Measurements from ENCODE around the gene SEMA3B. TPM values are rescaled to one million over a fixed set of nuclear protein-coding genes. Genes with fewer than 3 reads are reported as not detected.
A peak's percentile ranks its signal among the peaks of the same experiment; 100 is the strongest.
"Not testable (repeated sequence)": the region's sequence is repeated elsewhere in the genome, so short reads cannot be mapped to it uniquely, and the experiment has no call there.

SEMA3B gene
- 22.1 TPM for total RNA-seq
- long read RNA-seq, transcript SEMA3B-213 (18 exons, 2,925 nt), result major isoform, 32 of 113 reads
- long read RNA-seq, transcript SEMA3B-204 (17 exons, 2,755 nt), result minor isoform, 20 of 113 reads
- long read RNA-seq, partial matches to known transcripts, result 16 of 113 reads
- long read RNA-seq, other reads (novel, unspliced or antisense), result 42 of 113 reads

DNA sequence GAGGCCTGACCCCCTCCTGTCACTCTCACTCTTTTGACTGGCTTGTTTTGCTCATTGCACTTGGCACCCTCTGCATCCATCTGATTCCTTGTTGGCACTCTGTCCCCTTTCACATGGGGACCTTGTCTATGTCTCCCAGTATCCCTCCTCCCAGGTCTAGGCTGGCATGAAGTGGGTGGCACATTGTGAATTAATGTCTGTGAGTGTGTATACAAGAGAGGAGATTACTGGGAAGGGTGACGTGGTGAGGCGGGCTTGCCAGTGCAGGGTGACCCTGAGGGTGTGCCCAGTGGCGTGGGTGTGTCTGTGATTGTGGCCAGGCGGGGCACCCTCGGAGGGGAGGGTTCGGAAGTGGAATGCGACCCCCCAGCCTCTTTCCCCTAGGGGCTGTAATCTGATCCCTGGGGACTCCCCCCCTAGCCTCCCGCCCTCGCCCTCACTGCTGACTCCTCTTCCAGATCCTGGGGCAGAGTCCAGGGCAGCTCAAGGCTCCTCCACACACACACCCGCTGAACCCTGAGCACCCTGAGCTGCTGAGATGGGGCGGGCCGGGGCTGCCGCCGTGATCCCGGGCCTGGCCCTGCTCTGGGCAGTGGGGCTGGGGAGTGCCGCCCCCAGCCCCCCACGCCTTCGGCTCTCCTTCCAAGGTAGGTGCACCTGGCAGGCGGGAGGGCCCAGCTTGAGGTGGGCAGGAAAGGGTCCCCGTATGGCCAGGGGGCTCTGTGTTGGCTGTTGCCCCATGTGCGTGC lies at the start of gene SEMA3B:
Gene SEMA3B, plus strand, starts transcription at position 445 of the 749 bp plus-strand sequence. Its CDS starts 94 bp downstream, at position 539.
- no peak for DNase-seq (ENCODE audit: low spot score)

DNA sequence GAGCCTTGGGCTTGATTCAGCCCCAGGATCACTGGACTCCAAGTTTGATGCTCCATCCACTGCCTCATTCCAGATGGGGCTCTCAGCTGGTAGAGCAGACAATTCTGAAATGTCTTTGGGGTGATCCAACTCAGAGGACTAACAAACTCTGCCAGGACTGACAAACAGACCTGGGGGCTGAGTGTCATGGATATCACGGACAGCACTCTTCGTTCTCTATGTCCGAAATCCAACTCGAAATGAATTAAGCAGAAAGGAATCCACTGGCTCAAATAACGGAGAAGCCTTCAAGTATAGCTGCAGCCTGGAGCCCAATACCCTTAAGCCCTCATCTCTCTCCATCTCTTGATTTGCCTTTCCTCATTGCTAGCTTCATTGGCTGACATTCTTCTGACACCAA lies 49.7 kb upstream of the SEMA3B start:
- no peak for DNase-seq (ENCODE audit: low spot score)

DNA sequence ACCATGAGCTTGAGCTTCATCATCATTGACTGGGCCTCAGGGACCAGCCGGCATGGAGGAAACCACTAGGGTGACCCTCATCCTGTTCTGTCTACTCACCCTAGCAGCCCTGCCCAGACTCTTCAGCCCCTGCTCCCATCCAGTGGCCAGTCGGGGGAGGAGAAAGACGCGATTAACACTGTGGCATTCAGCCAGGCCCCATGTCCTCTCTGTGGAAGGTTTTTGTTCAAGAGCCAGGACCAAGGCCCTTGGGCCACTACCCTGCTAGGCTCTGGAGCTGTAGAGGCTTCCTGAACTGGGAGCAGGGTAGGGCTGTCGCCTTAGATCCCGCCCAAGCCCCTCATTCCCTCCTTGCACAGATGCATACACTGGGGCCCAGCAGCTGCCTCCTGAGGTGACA lies 48.8 kb upstream of the SEMA3B start:
- no peak for DNase-seq (ENCODE audit: low spot score)

DNA sequence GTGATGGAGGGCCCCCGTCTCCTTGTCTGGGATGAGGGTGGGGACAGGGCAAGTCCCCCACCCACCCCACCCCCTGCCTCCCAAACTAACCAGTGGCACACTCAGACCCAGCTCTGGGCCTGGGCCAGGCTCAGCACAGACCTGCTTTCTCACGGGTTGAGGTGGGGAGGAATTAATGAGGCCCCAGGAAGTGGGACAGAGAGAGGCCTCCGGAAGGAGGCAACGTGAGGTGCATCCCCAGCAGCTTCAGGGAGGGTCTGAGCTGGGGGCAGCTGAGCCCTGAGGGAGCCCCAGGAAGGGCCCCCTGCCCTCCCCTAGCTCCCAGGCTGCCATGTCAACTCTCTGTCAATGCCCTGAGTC lies 47.9 kb upstream of the SEMA3B start:
- DNase-seq (ENCODE audit: low spot score), result no peak

DNA sequence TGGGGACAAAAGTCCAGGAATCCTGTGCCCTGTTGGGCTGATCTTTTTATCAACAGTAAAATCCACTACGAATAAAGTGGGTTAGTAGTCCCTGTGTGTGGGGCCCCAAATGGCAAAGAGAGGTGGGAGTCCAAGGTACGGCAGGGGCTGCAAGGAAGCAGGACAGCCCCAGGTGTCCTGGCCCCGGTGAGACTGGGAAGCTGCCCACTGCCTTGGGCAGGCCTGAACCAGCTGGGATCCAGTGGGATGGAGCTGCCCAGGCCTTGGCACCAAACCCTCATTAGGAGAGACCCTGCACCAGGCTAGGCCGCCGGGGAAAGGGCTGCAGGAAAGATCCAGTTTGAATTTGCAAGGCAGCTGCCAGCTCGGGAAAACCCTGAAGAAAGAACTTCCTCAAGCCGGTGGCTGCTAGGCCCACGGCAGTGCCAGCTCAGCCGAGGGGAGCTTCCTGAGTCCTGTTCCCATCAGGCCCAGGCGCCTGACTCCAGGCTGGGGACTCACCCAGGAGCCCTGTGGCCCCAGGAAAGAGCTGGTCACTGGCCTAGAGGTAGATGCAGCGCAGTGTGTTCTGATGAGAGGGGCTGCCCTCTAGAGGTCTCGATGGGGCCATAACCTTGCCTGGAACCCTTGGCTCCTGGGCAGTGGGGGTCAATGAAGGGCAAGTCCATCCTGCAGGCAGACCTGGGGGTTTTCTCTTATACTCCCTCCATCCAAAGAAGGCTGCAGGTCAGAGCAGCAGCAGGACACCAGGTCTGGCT lies 47.4 kb upstream of the SEMA3B start:
- no peak for DNase-seq (ENCODE audit: low spot score)

DNA sequence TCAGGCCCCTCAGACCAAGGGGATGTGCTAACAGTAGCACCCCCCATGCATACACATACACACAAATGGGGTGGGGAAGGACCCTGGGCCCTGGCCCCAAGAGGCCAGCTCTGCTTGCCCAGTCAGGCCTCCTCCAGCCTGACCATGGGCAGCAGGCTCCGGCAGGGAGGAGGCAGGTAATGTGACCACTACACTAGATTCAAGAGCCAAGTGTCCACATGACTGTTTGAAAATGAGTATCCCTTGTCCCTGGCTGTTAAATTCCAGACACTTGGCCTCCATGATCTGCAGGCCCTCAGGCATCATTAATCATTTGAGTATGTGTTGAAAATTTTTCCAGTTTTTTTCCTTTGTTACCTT lies 46.8 kb upstream of the SEMA3B start:
- no peak for DNase-seq (ENCODE audit: low spot score)

DNA sequence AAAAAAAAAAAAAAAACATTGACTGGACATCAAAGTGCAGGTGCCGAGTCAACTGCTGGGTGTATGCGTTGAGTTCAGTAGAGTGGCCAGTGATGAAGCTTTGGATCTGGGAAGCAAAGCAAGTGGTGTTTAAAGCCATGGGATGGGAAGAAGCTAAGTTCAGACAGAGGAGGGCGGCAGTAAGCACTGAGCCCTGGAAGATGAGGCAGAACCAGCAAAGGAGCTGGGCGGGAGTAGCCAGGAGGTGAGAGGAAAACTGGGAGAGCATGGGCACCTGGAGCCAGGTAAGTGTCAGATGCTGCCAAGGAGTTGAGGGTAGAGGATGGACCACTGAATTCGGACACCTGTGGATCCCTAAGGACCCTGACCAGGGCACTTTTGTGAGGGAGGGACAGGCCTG lies 44.3 kb upstream of the SEMA3B start:
- DNase-seq (ENCODE audit: low spot score), result no peak

DNA sequence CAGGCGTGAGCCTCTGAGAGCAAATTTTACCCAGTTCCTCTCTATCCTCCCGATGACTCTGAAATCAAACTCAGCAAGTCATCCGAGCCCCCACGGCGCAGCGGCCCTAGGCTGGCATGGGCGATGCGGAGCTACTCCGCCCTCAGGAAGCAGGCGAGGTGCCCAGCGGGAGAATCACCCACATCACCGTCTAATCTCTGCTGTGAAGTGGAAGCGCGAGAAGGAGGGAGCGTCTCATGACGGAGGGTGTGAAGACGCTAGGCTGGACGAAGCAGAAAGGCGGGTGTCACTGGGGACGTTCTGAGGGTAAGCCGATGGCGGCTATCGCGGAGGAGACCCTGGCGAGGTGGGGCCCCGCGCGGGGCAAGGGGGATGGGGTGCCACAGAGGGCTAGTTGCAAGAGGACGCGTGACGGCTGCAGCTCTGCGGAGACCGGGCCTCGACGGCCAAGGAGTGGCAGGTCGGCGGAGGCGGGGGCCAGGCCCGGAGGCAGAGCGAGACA lies 42.0 kb upstream of the SEMA3B start:
- DNase-seq (ENCODE audit: low spot score), result peak; percentile 91

DNA sequence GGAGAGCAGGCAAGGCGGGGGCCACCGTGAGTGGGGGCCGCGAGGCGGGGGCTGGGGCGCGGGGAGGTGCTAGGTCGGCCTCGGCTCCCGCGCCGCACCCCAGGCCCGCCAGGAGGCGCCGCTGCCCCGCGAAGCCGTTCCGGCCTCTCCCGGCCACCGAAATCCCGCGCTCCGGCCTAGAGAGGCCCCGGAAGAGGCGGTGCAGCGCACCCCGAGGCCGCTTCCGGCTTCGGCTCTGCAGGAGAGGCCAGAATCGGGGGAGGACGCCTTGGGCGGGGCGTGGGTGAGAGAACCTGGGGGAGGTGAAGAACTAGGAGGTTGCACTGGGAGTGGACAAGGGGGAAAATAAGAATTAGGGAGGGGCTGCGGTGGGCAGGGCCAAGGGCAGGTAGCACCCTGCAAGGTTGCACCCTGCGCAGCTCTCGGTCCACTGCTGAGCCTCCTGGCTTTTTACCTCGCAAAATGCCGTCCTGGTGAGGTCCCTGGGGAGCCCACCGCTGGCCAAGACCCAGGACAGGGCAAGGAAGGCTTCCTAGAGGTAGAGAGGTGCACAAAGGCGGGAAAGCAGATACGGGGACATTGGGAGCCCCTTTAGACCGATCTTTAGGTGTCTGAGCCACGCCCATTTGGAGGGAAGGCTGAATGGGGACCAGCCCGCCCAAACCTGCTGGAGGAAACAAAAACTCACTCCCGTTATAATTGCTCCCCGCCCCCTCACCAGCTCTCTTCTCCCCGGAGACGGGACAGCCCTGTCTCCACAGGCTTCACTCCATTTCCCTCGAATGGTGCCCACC lies 41.4 kb upstream of the SEMA3B start:
- peak; percentile 97 for DNase-seq (ENCODE audit: low spot score)

DNA sequence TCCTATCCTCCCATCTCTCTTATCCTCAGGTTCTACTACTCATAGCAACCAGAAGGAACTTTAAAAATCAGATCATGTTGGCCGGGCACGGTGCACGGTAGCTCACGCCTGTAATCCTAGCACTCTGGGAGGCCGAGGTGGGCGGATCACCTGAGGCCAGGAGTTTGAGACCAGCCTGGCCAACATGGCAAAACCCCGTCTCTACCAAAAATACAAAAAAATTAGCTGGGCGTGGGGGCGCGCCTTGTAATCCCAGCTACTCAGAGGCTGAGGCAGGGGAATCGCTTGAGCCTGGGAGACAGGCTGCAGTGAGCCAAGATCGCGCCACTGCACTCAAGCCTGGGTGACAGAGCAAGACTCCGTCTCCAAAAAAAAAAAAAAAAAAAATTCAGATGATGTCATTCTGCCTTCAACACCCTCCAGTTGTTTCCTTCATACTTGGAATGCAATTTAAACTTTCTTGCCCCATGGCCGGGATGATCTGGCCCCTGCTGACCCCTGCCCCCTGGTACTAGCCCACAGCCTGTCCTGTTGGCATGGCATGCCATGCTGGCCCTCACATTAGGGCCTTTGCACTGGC lies 40.7 kb upstream of the SEMA3B start:
- DNase-seq (ENCODE audit: low spot score), result not testable (repeated sequence)

DNA sequence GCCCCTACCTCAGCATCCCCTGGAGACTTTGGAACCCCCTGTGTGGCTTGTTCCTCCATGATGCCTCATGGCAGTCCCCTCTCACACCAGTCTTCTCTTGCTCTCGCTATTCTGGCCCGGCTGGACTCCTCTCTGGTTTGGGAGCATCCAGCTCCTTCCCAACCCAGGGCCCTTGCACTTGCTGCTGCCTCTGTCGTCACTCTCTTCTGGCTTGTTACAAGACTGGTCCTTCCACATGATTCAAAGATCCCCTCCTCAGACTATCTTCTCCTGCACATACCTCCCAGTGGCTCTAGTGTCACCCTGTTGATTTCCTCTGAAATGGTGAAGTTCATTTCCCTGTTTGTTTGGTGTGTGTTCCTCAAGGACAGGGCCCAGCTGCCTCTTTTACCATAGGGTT lies 39.5 kb upstream of the SEMA3B start:
- no peak for DNase-seq (ENCODE audit: low spot score)

DNA sequence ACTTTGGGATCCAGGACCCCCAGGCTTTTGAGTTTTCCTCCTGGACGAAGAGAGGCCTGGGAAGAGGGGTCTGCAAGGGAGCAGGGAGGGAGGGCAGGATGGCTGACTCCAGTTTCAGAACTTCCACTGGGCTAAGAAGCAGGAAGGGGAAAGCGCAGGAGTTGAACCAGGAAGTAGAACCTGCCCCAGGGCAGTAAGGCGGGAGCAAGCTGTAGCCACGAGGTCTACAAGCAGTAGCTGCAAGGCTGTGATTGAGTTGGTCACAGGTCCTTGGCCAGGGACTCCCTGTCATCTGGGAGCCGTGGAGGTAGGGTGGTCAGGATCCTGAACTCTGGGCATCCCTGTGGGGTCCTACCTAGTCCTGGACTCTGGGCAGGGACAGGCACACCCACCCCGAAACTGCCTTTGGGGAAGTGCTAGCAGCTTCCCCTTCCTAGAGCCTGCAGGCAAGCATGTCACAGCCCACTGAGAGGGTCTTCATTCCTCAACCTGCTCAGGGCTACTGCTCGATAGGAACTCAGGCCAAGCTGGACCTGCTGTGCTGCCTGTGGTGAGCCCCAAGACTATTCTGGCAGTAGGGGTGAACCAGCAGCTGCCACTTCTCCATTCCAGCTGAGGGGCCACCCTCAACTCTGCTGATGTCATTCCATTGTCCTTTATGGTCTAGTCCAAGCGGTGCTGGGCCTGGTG lies 38.7 kb upstream of the SEMA3B start:
- DNase-seq (ENCODE audit: low spot score), result no peak

DNA sequence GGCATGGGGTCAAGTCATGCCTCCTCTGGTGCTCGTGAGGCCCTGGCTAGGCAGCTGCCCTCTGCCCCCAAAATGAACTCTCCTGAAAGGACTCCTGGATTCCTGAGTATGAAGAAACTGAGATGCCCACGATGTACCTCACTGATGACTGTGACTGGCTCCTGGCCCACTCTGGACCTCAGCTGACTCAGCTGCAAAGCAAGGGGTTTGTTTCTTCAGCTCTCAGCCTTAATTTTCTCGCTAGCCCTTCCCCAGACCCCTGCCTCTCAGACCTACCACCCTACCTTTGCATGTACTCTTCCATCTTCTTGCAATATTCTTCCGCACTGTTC lies 38.2 kb upstream of the SEMA3B start:
- DNase-seq (ENCODE audit: low spot score), result no peak

DNA sequence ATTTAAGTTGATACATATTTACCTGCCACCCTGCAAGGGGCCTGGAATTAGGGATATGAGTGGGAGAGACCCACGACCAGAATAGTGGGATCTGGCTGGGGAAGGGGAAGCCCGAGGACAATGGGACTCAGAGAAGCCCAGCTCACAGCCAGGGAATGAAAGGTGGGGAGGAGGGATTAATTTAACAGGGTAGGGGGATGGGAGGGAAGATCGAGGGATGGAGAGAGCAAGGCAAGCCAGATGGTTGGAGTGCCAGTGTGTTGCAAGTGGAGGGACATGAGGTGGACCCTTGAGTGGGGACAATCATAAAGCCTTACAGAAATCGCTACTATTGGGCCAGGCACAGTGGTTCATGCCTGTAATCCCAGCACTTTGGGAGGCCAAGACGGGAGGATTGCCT lies 37.4 kb upstream of the SEMA3B start:
- no peak for DNase-seq (ENCODE audit: low spot score)

DNA sequence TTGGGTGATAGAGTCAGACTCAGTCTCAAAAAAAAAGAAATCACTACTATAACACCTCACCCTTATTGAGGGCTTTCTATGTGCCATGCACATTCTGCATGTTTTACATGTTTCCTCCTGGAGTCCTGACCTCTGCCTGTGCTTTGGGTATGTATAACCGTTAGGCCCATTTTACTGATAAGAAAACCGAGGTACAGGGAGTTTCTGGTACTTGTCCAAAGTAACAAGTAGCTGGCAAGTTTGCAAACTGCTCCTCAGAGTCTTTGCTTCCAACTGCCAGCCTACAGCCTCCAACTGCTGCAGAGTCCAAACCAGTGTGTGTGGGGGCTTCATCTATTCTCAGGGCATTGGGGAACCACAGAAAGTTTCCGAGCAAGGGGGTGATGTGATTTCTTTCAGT lies 36.6 kb upstream of the SEMA3B start:
- DNase-seq (ENCODE audit: low spot score), result no peak

DNA sequence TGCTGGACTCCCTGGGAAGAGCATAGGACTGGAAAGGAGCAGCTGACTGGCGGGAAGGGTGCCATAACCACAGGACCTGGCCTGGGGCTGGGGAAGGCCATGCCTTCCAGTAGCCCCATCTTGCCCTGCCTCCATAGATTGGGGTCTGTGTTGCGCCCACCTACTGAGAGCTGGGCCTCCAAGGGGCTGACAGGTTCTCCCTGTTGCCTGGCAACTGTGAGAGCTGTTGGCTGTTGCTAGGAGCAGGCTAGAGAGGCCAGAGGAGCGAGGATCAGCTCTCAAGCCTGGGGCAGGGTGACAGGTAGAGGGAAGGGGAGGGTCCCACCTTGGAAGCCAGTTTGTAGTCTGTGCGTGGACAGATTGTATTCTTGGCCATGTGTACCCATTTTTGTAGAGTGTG lies 35.8 kb upstream of the SEMA3B start:
- no peak for DNase-seq (ENCODE audit: low spot score)

DNA sequence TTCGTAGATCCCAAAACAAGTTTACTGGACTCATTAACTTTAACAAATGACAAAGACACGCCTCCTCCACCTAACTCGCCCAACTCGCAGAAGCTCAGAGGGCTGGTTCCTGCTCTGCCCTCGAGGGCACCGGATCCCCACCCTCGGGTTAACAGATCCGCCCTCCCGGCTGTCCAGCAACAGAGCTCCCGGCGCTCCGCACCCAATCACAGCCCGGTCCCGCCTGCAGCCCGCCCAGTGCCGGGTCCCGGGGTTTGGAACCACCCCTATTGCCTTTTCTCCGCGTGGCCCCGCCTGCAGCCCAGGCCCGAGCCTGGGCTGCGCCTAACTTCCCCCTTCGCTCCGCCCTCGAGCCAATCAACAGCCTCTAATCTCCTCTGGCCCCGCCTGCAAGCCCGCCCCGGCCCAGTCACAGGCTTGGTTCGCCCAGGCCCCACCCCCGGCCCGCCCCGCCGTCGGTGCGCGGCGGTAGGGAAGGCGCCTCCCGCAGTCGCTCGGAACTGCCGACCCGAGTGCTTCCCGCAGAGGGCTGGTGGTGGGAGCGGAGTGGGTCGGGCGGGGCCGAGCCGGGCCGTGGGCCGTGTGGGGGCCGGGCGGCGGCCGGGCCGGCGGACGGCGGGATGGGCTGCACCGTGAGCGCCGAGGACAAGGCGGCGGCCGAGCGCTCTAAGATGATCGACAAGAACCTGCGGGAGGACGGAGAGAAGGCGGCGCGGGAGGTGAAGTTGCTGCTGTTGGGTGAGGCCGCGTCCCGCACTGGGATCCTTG lies 33.0 kb upstream of the SEMA3B start, which contains the start of gene GNAI2:
Gene GNAI2, plus strand, starts transcription at position 489 of the 768 bp plus-strand sequence. Its CDS starts 132 bp downstream, at position 621.
- peak; percentile 100 for DNase-seq (ENCODE audit: low spot score)

DNA sequence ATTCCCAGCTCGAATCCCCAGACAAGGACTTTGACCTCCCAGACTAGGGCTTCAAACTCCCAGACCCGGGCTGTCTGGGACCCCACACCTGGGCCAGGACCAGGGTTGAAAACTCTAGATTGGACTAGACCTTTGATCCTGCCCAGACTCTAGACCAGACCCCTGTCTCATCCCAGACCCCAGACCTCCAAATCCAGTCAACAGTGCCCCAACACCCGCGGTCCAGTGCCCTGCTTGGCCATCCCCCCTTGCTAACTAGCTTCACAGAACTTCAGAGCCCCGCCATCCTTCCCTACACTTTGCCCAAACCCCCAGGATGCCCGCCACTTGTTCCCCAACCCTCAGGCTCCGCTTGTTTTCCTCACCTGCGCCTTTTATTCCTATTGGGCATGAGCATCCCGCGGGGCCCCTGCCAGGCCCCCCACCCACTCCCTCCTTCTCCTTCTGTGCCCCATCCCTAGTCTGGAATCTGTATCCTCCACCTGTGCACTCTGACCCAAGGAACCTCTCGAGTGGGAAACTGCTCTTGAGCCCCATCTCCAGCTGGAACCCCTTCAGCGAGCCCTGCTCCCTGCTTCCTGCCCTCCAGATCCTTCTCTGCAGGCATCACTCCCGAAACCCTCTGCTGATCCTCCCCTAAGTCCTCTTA lies 32.3 kb upstream of the SEMA3B start:
- DNase-seq (ENCODE audit: low spot score), result no peak

DNA sequence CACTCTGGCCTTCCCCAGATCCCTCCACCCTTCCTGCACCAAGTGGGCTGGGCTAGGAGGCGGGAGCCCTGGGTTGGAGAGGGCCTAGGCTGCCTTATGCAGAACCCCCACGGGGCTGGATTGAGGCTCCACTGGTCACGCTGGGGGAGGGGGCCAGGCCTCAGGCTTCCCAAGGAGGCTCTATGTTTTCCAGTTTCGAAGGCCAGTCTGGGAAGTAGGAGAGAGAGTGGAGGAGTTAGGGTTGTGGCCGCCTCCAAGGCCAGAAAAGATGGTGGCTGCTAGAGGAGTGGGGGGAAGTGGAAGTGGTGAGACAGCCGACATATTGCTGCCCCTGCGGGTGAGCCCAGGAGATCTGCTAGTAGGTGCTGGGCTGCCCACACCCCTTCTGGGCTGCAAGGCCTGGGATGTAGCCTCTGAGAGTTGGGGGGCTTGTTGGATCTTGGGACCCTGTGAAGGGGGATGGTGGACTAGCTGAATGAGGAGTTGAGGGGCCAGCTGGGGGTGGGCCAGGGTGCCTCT lies 31.8 kb upstream of the SEMA3B start:
- no peak for DNase-seq (ENCODE audit: low spot score)
